Ascending aorta (tissue), 2 donors: Measurements from ENCODE around the gene CEP131. TPM values are rescaled to one million over a fixed set of nuclear protein-coding genes. Genes with fewer than 3 reads are reported as not detected.
A peak's percentile ranks its signal among the peaks of the same experiment; 100 is the strongest.

Source experiments
- DNase-seq, 2 donors: peaks; one replicate each; pipeline ENCODE4 v3.0.0-alpha.2; 2019; ENCODE audit warnings: low spot score in 2 of 2
- H3K27ac ChIP-seq, 2 donors: fragments of 200-600 bp; sonication (generic); one replicate each; pipeline ENCODE4 v1.5.1; 2016 to 2017; ENCODE audit warnings: mild to moderate bottlenecking in 1 of 2
- H3K27me3 ChIP-seq: fragments of 200-600 bp; sonication (generic); one replicate; pipeline ENCODE4 v1.5.1; 2017
- H3K36me3 ChIP-seq, 2 donors: fragments of 200-600 bp; sonication (generic); one replicate each; pipeline ENCODE4 v1.5.1; 2016
- H3K4me1 ChIP-seq, 2 donors: fragments of 200-600 bp; sonication (generic); one replicate each; pipeline ENCODE4 v1.5.1; 2016 to 2017; ENCODE audit warnings: mild to moderate bottlenecking in 1 of 2
- H3K4me3 ChIP-seq, 2 donors: fragments of 200-600 bp; sonication (generic); one replicate each; pipeline ENCODE4 v1.5.1; 2016 to 2017; ENCODE audit warnings: mild to moderate bottlenecking in 1 of 2
- H3K9me3 ChIP-seq, 2 donors: fragments of 200-600 bp; sonication (generic); one replicate each; pipeline ENCODE4 v1.5.1; 2016
- intact Hi-C: fragments of 100-400 bp; cut with DNase I; formaldehyde crosslinking; loops from one replicate; pipeline ENCODE4 v1.15.1; 2023
- total RNA-seq: library from RNA; depleted of rRNA; stranded (reverse); fragments of >200 nt; gene quantifications from one replicate; pipeline ENCODE4 v1.1.0, GENCODE V29; 2016
- TF ChIP-seq, protein P1 (sequence below), 3 experiments: fragments of 200-600 bp in 2 of 3; fragments of 450-650 bp in 1 of 3; sonication (generic) in 2 of 3; IDR thresholded peaks; one replicate each; pipeline ENCODE4 v1.5.1; 2016 to 2019; ENCODE audit warnings: antibody characterized with exemption in 3 of 3, mild to moderate bottlenecking in 1 of 3, moderate library complexity in 1 of 3

The CEP131 gene
- total RNA-seq, 1 donor from 2014 or later: 6.7 TPM

DNA sequence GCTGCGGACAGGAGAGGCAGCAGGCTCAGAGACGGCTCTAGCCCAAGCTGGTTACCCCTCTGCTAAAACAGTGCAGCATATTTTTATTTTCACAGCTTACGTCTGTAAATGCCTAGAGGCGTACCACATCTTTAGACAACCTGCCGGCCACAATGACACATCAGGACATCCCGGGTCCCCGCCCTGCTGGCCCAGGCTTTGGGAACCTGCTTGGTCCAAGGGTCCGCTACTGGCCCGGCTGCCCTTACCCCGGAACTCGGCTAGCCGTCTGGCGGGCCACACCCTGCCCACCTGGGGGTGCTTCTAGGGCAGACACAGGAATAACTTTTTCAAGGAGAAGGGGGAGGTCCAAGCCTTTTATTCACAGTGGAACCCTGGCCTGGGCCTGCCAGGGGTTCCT lies 4.3 kb downstream of the CEP131 start:
- Histone ChIP-seq H3K9me3 (no peaks in the 10 kb centered on the region), H3K36me3 (no peaks in the 10 kb centered on the region), H3K4me3 (no peak overlapping the region), H3K4me1 (peaks cover 0 to 14% of the 10 kb centered on the region in 2 donors), H3K27ac (no peak overlapping the region), H3K27me3 (no peaks in the 10 kb centered on the region)
- DNase-seq: no peak
- intact Hi-C loops: no loop called here
- TF ChIP-seq, protein P1, sequence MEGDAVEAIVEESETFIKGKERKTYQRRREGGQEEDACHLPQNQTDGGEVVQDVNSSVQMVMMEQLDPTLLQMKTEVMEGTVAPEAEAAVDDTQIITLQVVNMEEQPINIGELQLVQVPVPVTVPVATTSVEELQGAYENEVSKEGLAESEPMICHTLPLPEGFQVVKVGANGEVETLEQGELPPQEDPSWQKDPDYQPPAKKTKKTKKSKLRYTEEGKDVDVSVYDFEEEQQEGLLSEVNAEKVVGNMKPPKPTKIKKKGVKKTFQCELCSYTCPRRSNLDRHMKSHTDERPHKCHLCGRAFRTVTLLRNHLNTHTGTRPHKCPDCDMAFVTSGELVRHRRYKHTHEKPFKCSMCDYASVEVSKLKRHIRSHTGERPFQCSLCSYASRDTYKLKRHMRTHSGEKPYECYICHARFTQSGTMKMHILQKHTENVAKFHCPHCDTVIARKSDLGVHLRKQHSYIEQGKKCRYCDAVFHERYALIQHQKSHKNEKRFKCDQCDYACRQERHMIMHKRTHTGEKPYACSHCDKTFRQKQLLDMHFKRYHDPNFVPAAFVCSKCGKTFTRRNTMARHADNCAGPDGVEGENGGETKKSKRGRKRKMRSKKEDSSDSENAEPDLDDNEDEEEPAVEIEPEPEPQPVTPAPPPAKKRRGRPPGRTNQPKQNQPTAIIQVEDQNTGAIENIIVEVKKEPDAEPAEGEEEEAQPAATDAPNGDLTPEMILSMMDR (IDR thresholded peaks at IDR 0.05): no peak

DNA sequence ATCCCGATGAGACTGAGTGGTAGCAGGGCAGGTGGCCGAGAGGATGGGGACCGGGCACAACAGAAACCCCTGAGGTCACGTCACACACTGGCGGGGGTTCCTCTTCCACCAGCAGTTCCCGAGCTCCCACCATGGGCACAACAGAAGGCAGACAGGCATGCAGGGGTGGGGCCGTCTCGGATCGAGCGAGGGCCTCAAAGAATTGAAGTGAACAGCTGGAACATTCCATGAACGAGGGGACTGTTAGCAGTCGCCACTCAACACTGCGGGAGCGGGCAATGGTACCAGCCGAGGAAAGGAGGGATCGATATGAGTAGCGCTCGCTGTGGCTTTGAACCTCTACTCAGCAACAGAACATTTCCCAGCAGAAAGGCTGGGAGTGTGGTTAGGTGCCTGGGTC lies 5.3 kb downstream of the CEP131 start:
- Histone ChIP-seq H3K36me3 (no peaks in the 10 kb centered on the region), H3K4me3 (no peak overlapping the region), H3K27ac (no peak overlapping the region), H3K9me3 (no peaks in the 10 kb centered on the region), H3K27me3 (no peaks in the 10 kb centered on the region), H3K4me1 (peaks cover 0 to 11% of the 10 kb centered on the region in 2 donors)
- intact Hi-C loops: no loop called here
- no peak for DNase-seq
- TF ChIP-seq, protein P1 (IDR thresholded peaks at IDR 0.05): no peak

DNA sequence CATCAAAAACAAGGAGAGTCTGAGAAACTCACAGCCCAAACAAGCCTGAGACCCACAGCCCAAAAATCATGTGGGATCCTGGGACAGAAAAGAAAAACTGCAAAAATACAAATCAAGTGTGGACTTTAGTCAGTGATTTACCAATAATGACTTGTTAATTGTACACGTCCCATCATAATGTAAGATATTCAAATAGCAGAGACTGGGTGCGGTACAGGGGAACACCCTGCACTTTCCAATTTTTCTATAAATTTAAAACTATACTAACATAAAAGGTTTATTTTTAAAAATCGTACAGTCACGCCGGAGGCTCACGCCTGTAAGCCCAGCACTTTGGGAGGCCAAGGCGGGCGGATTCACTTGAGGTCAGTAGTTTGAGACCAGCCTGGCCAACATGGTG lies 8.8 kb downstream of the CEP131 start:
- no peak overlapping the region for H3K27ac ChIP-seq
- no peak overlapping the region for H3K4me3 ChIP-seq
- H3K36me3 ChIP-seq: no peaks in the 10 kb centered on the region
- DNase-seq: no peak
- TF ChIP-seq, protein P1 (IDR thresholded peaks at IDR 0.05): no peak
- no peaks in the 10 kb centered on the region for H3K27me3 ChIP-seq
- intact Hi-C loops: no loop called here
- no peaks in the 10 kb centered on the region for H3K9me3 ChIP-seq
- peaks cover 0 to 6% of the 10 kb centered on the region in 2 donors for H3K4me1 ChIP-seq

DNA sequence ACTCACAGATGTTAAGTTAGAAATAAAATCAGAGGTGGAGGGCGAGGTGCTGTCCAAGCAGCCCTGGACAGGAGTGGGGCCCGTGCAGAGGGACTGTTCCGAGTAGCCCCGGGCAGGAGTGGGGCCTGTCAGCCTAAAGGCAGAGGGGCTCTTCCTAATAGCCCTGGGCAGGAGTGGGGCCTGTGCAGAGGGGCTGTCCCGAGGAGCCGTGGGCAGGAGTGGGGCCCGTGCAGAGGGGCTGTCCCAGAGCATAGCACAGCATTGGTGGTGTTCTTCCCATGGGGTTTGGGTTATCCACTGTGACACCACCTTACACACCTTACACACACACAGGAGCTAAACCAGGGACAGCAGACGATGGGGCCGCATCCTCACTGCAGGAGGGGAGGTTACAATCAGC lies 10.4 kb downstream of the CEP131 start:
- TF ChIP-seq, protein P1 (IDR thresholded peaks at IDR 0.05): no peak
- no peaks in the 10 kb centered on the region for H3K36me3 ChIP-seq
- DNase-seq: no peak
- no peak overlapping the region for H3K4me3 ChIP-seq
- H3K4me1 ChIP-seq: peaks cover 0 to 6% of the 10 kb centered on the region in 2 donors
- no peaks in the 10 kb centered on the region for H3K27me3 ChIP-seq
- no peak overlapping the region for H3K27ac ChIP-seq
- intact Hi-C loops: no loop called here
- no peaks in the 10 kb centered on the region for H3K9me3 ChIP-seq

DNA sequence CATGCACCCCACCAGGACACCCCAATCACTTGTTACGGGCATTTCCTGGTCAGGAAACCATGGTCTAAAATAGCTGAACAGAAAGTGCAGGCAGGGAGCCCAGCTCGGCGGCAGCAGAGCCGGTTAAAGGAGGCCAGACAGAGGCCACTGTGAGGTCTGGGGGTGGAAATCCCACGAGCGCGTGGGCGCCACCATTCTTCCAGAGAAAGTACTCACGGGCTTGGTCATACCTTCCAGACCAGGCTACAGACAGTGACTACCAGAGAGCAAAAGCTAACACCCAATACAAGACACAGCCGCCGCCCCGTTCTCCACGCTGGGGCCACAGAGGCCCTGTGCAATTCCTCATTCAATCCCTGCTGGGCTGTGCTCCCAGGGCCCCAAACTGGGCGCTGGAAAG lies 11.9 kb downstream of the CEP131 start:
- no peak for DNase-seq
- intact Hi-C loops: no loop called here
- H3K36me3 ChIP-seq: no peaks in the 10 kb centered on the region
- peak overlapping the region in 1 of 2 donors; percentile 33 for H3K4me3 ChIP-seq
- TF ChIP-seq, protein P1 (IDR thresholded peaks at IDR 0.05): no peak
- peaks cover 0 to 6% of the 10 kb centered on the region in 2 donors for H3K4me1 ChIP-seq
- H3K27ac ChIP-seq: peak overlapping the region; percentile 6 to 40
- no peaks in the 10 kb centered on the region for H3K9me3 ChIP-seq
- no peaks in the 10 kb centered on the region for H3K27me3 ChIP-seq

DNA sequence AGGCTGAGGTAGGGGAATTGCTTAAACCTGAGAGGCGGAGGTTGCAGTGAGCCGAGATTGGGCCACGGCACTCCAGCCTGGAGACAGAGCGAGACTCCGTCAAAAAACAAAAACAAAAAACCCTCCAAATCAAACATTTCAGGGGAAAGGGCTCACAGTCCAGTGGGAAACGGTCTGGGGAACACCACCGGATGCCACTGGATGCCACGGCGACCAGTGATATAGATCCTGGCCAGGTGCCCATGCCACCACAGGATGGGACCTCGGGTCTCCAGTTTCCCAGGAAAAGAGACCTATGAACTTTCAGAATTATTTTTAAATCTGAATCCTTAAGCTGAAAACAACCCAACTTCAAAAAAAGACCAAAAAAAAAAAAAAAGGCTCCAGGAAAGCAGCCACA lies 12.3 kb downstream of the CEP131 start:
- peak overlapping the region in 1 of 2 donors; percentile 33 for H3K4me3 ChIP-seq

More for the DNA sequence above, 12.3 kb downstream of the CEP131 start:
- H3K4me1 ChIP-seq: peaks cover 0 to 6% of the 10 kb centered on the region in 2 donors
- intact Hi-C loops: no loop called here
- no peaks in the 10 kb centered on the region for H3K36me3 ChIP-seq
- H3K9me3 ChIP-seq: no peaks in the 10 kb centered on the region
- no peak for DNase-seq
- TF ChIP-seq, protein P1 (IDR thresholded peaks at IDR 0.05): no peak
- H3K27me3 ChIP-seq: no peaks in the 10 kb centered on the region
- peak overlapping the region; percentile 6 to 40 for H3K27ac ChIP-seq
